ENCODE measurements around the gene FGF14. TPM values are rescaled to one million over a fixed set of nuclear protein-coding genes. Genes with fewer than 3 reads are reported as not detected.

The FGF14 gene
- total RNA-seq, 1 donor from 2014 or later, result 0.23 TPM

DNA sequence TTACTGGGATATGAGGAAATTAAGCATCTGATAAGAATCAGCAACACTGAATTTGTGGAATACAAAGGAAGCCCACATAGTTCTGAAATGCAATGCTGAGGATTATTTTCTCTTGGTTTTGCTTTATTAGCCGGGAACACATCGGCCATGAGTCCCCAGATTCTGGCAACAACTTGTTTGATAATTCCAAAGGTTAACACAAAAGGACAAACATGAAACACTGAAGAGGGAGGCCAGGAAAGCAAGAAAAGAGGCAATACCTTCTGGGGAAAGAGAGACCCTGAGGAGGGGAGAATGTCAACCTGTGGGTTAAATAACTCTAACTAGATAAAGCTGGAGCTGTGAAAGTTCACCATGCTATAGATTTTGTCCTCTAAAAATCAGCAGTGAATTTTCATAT lies 663.5 kb downstream of the FGF14 start:
- Histone ChIP-seq H3K36me3 (ENCODE audit: insufficient read depth, low read length) (no peaks in the 10 kb centered on the region), H3K27me3 (ENCODE audit: insufficient read depth, low read length) (no peaks in the 10 kb centered on the region), H3K79me2 (ENCODE audit: insufficient read depth, low read length) (no peaks in the 10 kb centered on the region), H4K20me1 (ENCODE audit: insufficient read depth, low read length) (no peaks in the 10 kb centered on the region), H2AFZ (ENCODE audit: low read depth, low read length) (no peak overlapping the region), H3K4me1 (ENCODE audit: insufficient read depth, low read length) (no peaks in the 10 kb centered on the region), H3K4me2 (ENCODE audit: low read length) (no peak overlapping the region), H3K9ac (ENCODE audit: low read length) (no peak overlapping the region), H3K27ac (ENCODE audit: low read depth, low read length) (no peak overlapping the region), H3K9me3 (ENCODE audit: insufficient read depth, low read depth, low read length) (no peaks in the 10 kb centered on the region), H3K4me3 (ENCODE audit: insufficient read depth, low read depth, low read length) (no peak overlapping the region)
- H3K27me3 Mint-ChIP-seq (ENCODE audit: low read depth, unreplicated experiment), result no peaks in the 10 kb centered on the region
- FAIRE-seq, result no peak
- H3K36me3 Mint-ChIP-seq (ENCODE audit: low read depth, unreplicated experiment), result no peaks in the 10 kb centered on the region
- H3K4me3 Mint-ChIP-seq (ENCODE audit: unreplicated experiment), result no peak overlapping the region
- no peaks in the 10 kb centered on the region for H3K9me3 Mint-ChIP-seq (ENCODE audit: unreplicated experiment)
- no peaks in the 10 kb centered on the region for H3K4me1 Mint-ChIP-seq (ENCODE audit: low read depth, unreplicated experiment)
- H3K27ac Mint-ChIP-seq (ENCODE audit: unreplicated experiment), result no peak overlapping the region
- no peak for DNase-seq (ENCODE audit: low read depth)
- TF ChIP-seq EZH2 (IDR thresholded peaks at IDR 0.05; ENCODE audit: insufficient read depth, low read length), result no peak
- TF ChIP-seq, protein P1, sequence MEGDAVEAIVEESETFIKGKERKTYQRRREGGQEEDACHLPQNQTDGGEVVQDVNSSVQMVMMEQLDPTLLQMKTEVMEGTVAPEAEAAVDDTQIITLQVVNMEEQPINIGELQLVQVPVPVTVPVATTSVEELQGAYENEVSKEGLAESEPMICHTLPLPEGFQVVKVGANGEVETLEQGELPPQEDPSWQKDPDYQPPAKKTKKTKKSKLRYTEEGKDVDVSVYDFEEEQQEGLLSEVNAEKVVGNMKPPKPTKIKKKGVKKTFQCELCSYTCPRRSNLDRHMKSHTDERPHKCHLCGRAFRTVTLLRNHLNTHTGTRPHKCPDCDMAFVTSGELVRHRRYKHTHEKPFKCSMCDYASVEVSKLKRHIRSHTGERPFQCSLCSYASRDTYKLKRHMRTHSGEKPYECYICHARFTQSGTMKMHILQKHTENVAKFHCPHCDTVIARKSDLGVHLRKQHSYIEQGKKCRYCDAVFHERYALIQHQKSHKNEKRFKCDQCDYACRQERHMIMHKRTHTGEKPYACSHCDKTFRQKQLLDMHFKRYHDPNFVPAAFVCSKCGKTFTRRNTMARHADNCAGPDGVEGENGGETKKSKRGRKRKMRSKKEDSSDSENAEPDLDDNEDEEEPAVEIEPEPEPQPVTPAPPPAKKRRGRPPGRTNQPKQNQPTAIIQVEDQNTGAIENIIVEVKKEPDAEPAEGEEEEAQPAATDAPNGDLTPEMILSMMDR (IDR thresholded peaks at IDR 0.05; ENCODE audit: insufficient read depth, low read depth, low read length), result no peak

GRCh38 chr13:101736566-101736965 lies 665.3 kb downstream of the FGF14 start:
- Mint-ChIP-seq H3K4me1 (ENCODE audit: low read depth, unreplicated experiment) (no peaks in the 10 kb centered on the region), H3K4me3 (ENCODE audit: unreplicated experiment) (no peak overlapping the region), H3K27ac (ENCODE audit: unreplicated experiment) (no peak overlapping the region), H3K27me3 (ENCODE audit: low read depth, unreplicated experiment) (no peaks in the 10 kb centered on the region), H3K36me3 (ENCODE audit: low read depth, unreplicated experiment) (no peaks in the 10 kb centered on the region), H3K9me3 (ENCODE audit: unreplicated experiment) (no peaks in the 10 kb centered on the region)
- no peak overlapping the region for H3K27ac ChIP-seq (ENCODE audit: low read depth, low read length)
- H3K4me2 ChIP-seq (ENCODE audit: low read length), result no peak overlapping the region
- H2AFZ ChIP-seq (ENCODE audit: low read depth, low read length), result no peak overlapping the region
- FAIRE-seq (peak; percentile 29), DNase-seq (ENCODE audit: low read depth) (no peak)
- no peaks in the 10 kb centered on the region for H3K9me3 ChIP-seq (ENCODE audit: insufficient read depth, low read depth, low read length)
- H3K4me3 ChIP-seq (ENCODE audit: insufficient read depth, low read depth, low read length), result no peak overlapping the region
- no peak for TF ChIP-seq EZH2 (IDR thresholded peaks at IDR 0.05; ENCODE audit: insufficient read depth, low read length)
- TF ChIP-seq, protein P1 (IDR thresholded peaks at IDR 0.05; ENCODE audit: insufficient read depth, low read depth, low read length), result no peak
- H4K20me1 ChIP-seq (ENCODE audit: insufficient read depth, low read length), result no peaks in the 10 kb centered on the region
- no peaks in the 10 kb centered on the region for H3K36me3 ChIP-seq (ENCODE audit: insufficient read depth, low read length)
- no peaks in the 10 kb centered on the region for H3K27me3 ChIP-seq (ENCODE audit: insufficient read depth, low read length)
- H3K4me1 ChIP-seq (ENCODE audit: insufficient read depth, low read length), result no peaks in the 10 kb centered on the region
- H3K79me2 ChIP-seq (ENCODE audit: insufficient read depth, low read length), result no peaks in the 10 kb centered on the region
- H3K9ac ChIP-seq (ENCODE audit: low read length), result no peak overlapping the region

GRCh38 chr13:101730420-101731000 lies 671.3 kb downstream of the FGF14 start:
- H3K27me3 Mint-ChIP-seq (ENCODE audit: low read depth, unreplicated experiment), result no peaks in the 10 kb centered on the region
- Histone ChIP-seq H3K27me3 (ENCODE audit: insufficient read depth, low read length) (no peaks in the 10 kb centered on the region), H3K79me2 (ENCODE audit: insufficient read depth, low read length) (no peaks in the 10 kb centered on the region), H3K4me1 (ENCODE audit: insufficient read depth, low read length) (no peaks in the 10 kb centered on the region), H3K9ac (ENCODE audit: low read length) (no peak overlapping the region), H4K20me1 (ENCODE audit: insufficient read depth, low read length) (no peaks in the 10 kb centered on the region), H3K4me3 (ENCODE audit: insufficient read depth, low read depth, low read length) (no peak overlapping the region), H3K4me2 (ENCODE audit: low read length) (no peak overlapping the region), H3K9me3 (ENCODE audit: insufficient read depth, low read depth, low read length) (no peaks in the 10 kb centered on the region), H2AFZ (ENCODE audit: low read depth, low read length) (no peak overlapping the region), H3K27ac (ENCODE audit: low read depth, low read length) (no peak overlapping the region), H3K36me3 (ENCODE audit: insufficient read depth, low read length) (no peaks in the 10 kb centered on the region)
- TF ChIP-seq, protein P1 (IDR thresholded peaks at IDR 0.05; ENCODE audit: insufficient read depth, low read depth, low read length), result no peak
- no peak overlapping the region for H3K27ac Mint-ChIP-seq (ENCODE audit: unreplicated experiment)
- no peaks in the 10 kb centered on the region for H3K9me3 Mint-ChIP-seq (ENCODE audit: unreplicated experiment)
- no peaks in the 10 kb centered on the region for H3K36me3 Mint-ChIP-seq (ENCODE audit: low read depth, unreplicated experiment)
- no peak for DNase-seq (ENCODE audit: low read depth)
- no peaks in the 10 kb centered on the region for H3K4me1 Mint-ChIP-seq (ENCODE audit: low read depth, unreplicated experiment)
- H3K4me3 Mint-ChIP-seq (ENCODE audit: unreplicated experiment), result no peak overlapping the region
- FAIRE-seq, result no peak

All from astrocyte (in vitro differentiated cells and primary cell).